HG02884 (cell line): Measurements from ENCODE around the gene ACOX1.

ENCODE experiments used
- ATAC-seq: cut with Tn5 transposase; IDR thresholded peaks from one replicate; pipeline ENCODE4 v1.9.1; 2021; ENCODE audit warnings: mild to moderate bottlenecking, moderate library complexity; ENCODE audit not compliant: unreplicated experiment

Gene ACOX1

DNA sequence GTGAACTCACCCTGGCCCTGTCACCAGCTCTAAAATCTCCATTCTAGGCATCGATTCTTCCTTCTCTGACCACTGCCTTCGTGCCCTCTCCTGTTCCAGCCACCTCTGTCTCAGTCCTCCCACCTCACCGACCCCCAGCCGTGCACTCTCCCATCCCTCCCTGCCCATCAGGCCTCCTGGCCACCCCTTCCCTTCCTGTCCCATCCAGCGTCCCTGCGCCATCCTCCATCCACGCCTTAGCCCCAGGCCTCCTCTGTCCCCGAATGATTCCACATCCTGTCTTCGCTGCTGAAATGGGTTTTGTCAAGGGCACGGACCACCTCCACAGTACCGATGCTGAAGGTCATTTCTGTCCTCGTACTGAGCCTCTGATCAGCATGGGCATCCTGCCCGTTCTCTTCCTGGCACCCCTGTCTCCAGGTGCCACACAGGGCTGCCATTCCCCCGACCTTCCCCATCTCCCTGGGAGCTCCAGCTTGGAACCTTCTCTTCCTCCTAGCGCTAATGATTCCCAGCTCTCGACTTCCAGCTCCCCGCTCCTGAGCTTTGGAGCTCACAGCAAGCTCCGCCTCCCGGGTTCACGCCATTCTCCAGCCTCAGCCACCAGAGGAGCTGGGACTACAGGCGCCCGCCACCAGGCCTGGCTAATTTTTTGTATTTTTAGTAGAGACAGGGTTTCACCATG is 84.8 kb downstream of the ACOX1 start:
- no peak for ATAC-seq

DNA sequence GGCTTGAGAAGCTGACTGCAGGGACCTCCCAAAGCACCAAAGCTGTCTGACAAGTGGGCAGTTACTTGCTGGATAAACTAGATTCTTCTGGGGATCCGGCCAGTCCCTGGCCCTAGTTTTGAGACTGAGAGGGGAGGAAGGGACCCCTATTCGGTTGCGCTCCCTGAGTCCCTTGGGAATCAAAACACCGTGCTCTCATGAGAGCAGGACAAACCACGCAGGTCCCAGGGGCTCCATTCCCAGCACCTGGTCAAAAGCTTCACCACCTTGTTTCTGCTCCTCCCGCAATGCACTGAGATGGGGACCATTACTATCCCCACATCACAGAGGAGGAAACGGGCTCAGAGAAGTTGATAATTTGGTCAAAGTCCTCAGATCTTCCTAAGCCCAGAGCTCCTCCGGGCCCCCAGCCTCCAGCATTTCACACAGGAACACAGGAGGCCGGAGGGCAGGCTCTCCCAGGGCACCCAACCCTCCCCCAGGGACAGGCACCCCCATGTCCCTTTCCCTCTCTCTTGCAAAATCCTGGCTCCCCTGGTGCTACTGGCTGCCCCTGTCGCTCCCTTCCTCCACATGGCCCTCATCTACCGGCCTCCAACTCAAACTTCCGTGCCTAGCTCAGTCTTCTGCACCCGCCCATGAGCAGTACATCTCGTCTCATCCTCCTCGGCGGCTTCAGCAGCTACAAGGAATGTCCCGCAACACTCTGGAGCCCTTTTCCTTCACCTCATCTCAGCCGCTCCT is 85.5 kb downstream of the ACOX1 start:
- no peak for ATAC-seq

DNA sequence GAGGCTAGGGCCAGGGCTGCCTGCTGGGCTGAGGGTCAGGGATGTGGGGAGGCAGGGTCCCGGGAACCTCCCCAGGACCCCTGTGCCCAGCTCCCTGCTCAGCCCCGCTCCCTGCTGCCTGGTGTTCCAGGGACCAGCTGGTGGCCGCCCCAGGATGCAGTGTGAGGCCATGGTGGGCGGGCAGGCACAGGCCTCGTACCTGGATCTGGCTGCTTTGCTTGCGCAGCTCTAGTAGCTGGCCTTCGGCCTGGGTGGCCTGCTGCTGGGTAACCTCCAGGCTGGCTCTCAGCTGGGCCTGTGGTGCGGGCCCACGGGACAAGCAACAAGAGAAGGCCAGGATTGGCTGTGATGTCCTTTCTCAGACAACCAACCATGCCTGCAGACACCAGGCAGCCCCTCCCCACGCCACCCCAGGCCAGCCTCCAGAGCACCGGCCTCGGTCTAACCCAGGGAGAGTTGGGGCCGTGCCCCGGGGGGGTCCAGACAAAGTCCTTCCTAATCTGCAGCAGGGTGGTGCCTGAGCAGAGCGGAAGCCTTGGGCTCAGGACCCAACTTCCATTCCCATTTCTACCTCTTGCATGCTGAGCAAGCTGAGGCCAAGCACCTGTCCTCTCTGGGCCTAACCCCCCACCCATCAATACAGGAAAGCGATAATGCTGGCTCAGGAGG is 86.3 kb downstream of the ACOX1 start:
- no peak for ATAC-seq

DNA sequence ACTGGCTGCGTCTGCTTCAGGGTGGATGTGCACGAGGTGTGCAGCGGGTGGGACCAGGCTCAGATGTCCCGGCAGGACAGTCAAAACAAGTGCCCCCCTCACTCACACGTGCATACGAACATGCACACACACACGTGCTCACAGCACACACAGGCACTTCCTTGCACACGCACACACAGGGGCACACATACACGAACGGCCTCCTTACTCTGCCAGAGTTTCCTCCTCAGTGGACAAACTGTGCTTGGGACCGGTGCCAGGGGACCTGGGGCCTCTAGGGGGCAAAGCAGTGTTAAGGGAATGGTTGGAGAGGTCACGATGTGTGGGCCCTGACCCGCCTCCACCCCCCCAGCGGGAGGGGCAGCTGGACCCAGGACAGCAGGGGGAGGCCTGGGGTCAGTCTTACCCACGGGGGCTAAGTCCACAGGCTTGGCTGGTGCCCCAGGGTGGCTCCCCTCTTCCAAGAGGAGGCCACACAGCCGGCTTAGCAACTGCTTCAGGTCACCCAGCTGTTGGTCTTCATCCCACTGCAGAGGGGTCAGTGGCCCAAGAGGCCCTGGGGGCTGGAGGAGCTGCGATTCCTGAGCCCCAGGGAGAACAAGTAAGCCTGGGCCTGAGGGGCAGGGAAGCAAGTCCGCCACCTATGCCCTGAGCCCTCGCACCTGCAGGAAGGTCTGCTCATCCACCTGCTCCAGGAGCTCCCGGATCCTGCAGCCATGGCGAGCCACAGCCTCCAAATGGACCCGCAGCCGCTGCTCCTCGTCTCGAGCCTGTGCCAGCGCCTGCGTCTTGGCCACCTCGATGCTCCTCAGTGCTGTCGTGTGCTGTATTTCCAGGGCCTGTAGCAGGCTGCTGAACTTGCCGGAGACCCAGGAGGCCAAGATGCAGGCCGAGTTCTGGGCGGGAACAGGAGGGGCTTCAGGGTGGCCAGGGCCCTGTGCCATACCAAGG is 87.1 kb downstream of the ACOX1 start:
- ATAC-seq: no peak
